ENCODE measurements around the gene PHLDB1.
A peak's percentile ranks its signal among the peaks of the same experiment; 100 is the strongest.

PHLDB1 gene

DNA sequence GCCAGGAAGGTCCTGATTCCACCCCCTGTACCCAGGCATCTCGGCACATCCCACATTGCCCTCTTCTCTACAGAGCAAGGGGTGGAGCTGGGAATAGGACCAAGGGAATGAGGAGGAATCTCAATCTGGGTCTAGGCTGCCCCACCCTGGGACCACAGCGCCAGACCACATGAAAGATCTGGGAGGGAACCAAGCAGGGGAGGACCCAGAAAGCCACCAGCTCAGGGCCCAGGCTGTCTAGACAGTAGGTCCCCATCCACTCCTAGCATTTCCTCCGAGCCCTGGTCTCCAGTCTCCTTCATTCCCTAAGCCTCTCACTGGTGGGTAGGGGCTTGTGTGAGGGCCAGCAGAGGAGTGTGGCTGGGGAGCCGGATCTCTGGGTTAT lies 11.6 kb downstream of the PHLDB1 start:
- H3K36me3 ChIP-seq (ENCODE audit: control insufficient read depth, insufficient read depth, low read length): no peaks in the 10 kb centered on the region
- H3K9ac ChIP-seq (ENCODE audit: low read length): no peak overlapping the region
- peaks cover 46% of the 10 kb centered on the region for H3K4me1 ChIP-seq (ENCODE audit: control insufficient read depth, insufficient read depth, low read length)
- peaks cover 5% of the 10 kb centered on the region for H3K27me3 ChIP-seq (ENCODE audit: control insufficient read depth, insufficient read depth, low read length)
- H3K9me3 ChIP-seq (ENCODE audit: control insufficient read depth, low read length): no peaks in the 10 kb centered on the region
- H3K4me3 ChIP-seq (ENCODE audit: low read length): no peak overlapping the region

GRCh38 chr11:118619444-118620197 lies 12.2 kb downstream of the PHLDB1 start:
- H3K36me3 ChIP-seq (ENCODE audit: control insufficient read depth, insufficient read depth, low read length): no peaks in the 10 kb centered on the region
- no peak overlapping the region for H3K9ac ChIP-seq (ENCODE audit: low read length)
- H3K9me3 ChIP-seq (ENCODE audit: control insufficient read depth, low read length): no peaks in the 10 kb centered on the region
- peaks cover 46% of the 10 kb centered on the region for H3K4me1 ChIP-seq (ENCODE audit: control insufficient read depth, insufficient read depth, low read length)
- no peak overlapping the region for H3K4me3 ChIP-seq (ENCODE audit: low read length)
- no peaks in the 10 kb centered on the region for H3K27me3 ChIP-seq (ENCODE audit: control insufficient read depth, insufficient read depth, low read length)

DNA sequence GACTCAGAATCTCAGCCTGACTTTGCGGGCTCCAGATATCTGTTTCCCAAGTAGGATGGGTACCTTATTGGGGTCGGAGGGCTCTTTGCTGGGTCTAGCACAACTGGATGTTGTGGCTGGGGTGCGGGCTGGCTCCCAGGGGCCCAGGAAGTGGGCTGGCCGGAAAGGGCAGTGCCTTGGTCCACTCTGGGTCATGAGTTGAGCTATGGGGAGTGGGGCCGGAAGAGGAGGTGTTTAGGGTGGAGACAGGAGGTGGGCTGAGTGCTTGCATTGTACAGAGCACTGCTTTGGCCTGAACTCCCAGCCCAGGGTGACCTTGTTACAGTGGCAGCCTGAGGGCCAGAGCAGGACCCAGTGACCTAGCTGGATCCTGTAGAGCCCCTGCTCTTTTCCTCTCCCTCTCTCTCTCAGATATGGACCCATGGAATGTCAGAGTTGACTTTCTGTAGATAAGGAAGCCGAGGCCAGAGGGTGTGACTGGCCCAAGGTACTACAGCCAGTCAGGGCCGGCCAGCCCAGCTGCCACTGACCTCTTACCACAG lies 13.2 kb downstream of the PHLDB1 start:
- no peaks in the 10 kb centered on the region for H3K9me3 ChIP-seq (ENCODE audit: control insufficient read depth, low read length)
- H3K9ac ChIP-seq (ENCODE audit: low read length): peak overlapping the region; percentile 66
- H3K4me1 ChIP-seq (ENCODE audit: control insufficient read depth, insufficient read depth, low read length): peaks cover 56% of the 10 kb centered on the region
- H3K27me3 ChIP-seq (ENCODE audit: control insufficient read depth, insufficient read depth, low read length): no peaks in the 10 kb centered on the region
- no peaks in the 10 kb centered on the region for H3K36me3 ChIP-seq (ENCODE audit: control insufficient read depth, insufficient read depth, low read length)
- H3K4me3 ChIP-seq (ENCODE audit: low read length): peak overlapping the region; percentile 33

DNA sequence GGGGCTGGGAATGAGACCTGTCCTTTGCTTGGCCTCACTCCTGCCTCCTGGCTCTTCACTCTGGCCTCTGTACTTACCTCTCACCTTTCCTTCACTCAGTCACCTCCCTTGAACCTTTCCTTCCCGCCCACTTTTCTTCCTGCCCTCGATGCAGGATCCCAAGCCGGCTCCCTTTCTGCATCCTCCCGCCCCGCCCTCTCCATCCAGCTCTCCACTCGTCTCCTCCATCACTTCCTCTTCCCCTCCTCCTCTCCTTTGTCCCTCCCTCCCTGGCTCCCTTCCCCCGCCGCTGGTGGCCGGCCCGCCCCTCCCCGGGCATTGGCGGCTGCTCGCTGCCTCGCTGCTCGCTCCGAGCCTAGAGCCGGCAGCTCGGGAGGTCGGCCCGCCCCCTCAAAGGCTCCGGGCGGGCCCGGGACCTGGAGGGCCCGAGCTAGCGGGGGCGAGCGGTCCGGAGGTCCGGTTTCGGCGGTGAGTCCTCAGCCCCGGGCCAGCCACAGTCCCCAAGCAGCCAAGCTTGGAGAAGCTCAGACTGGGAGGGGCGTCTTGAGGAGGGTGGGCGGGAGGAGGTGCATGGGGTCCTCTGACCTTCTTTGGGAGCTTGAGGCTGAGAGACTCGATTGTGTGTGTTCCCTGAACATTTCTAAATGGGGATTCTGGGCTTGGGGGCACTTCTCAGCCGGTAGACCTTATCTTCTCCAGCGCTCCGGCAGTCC lies 13.8 kb downstream of the PHLDB1 start:
- Histone ChIP-seq H3K36me3 (ENCODE audit: control insufficient read depth, insufficient read depth, low read length) (no peaks in the 10 kb centered on the region), H3K4me3 (ENCODE audit: low read length) (peak overlapping the region; percentile 33), H3K9ac (ENCODE audit: low read length) (peak overlapping the region; percentile 66), H3K27me3 (ENCODE audit: control insufficient read depth, insufficient read depth, low read length) (no peaks in the 10 kb centered on the region), H3K4me1 (ENCODE audit: control insufficient read depth, insufficient read depth, low read length) (peaks cover 62% of the 10 kb centered on the region), H3K9me3 (ENCODE audit: control insufficient read depth, low read length) (no peaks in the 10 kb centered on the region)

DNA sequence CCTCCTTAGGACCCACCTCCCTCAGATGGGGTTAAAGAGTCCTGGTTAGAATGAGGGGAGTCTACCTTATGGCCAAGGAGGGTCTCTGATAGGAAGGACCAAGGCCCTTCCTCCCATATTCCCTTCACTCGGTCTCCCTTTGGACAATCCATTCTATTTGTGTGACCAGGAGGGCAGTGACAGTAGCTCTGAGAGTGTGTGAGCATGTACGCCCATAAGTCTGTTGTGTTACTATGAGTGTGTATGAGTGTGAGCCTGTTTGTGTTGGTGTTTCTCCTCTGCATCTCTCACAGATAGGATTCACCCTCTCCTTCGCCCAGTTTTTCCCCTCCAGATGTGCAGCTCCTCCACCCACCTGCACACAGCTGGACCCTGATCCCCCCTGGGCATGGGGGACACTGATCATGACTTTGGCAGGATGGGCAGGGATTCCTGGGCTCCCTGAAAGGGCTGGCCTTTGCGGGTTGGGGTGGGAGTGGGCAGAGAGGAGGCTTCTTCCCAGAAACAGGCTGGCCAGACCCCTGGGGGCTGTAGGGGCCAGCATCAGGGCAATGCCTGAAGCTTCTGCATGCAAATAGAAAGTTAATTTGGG lies 14.5 kb downstream of the PHLDB1 start:
- H3K4me1 ChIP-seq (ENCODE audit: control insufficient read depth, insufficient read depth, low read length): peaks cover 62% of the 10 kb centered on the region
- no peaks in the 10 kb centered on the region for H3K36me3 ChIP-seq (ENCODE audit: control insufficient read depth, insufficient read depth, low read length)
- no peaks in the 10 kb centered on the region for H3K9me3 ChIP-seq (ENCODE audit: control insufficient read depth, low read length)
- peak overlapping the region; percentile 33 for H3K4me3 ChIP-seq (ENCODE audit: low read length)
- peak overlapping the region; percentile 66 for H3K9ac ChIP-seq (ENCODE audit: low read length)
- no peaks in the 10 kb centered on the region for H3K27me3 ChIP-seq (ENCODE audit: control insufficient read depth, insufficient read depth, low read length)

DNA sequence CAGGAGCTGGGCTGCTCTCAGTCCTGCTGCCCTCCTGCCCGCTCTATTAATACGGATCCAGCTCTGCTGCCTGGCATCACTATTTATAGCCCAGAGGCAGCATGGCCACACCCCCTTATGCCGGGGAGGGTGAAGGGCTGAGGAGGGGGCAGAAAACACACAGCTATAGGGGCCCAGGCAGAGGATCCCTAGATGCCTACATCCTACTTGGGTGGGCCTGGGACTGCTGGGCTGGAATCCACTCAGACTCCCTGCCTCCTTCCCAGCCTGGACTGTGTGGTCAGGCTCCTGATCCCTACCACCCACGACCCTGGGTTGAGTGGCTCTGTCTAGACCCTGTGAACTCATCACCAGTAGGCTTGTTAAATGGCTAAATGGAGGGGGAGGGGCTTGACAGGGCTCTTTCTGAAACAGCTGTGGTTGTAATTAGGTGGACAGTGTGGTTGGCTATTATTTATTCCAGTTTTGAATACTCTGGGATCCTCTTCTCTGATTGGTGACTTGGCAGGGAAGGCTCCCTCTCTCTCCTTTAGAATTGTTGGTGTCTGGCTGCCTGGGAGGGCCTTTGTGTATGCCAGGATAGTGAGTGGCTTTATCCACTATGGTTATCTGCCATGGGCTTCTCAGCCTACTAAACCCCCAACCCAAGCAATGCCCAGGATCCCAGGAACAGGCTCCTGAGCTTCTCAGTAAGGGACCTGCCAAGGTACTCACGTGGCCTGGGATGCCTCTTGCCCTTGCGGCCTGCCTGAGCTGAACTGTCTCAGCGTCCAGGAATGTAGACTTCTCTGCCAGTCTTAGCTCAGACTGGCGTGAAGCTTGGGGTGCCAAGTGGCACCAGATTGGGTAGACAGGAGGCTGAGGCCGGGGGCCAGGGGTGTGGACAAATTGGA lies 15.2 kb downstream of the PHLDB1 start:
- no peaks in the 10 kb centered on the region for H3K36me3 ChIP-seq (ENCODE audit: control insufficient read depth, insufficient read depth, low read length)
- H3K9me3 ChIP-seq (ENCODE audit: control insufficient read depth, low read length): no peaks in the 10 kb centered on the region
- no peaks in the 10 kb centered on the region for H3K27me3 ChIP-seq (ENCODE audit: control insufficient read depth, insufficient read depth, low read length)
- no peak overlapping the region for H3K9ac ChIP-seq (ENCODE audit: low read length)
- H3K4me3 ChIP-seq (ENCODE audit: low read length): no peak overlapping the region
- peaks cover 62% of the 10 kb centered on the region for H3K4me1 ChIP-seq (ENCODE audit: control insufficient read depth, insufficient read depth, low read length)

- Histone ChIP-seq H3K27me3 (ENCODE audit: control insufficient read depth, insufficient read depth, low read length) (no peaks in the 10 kb centered on the region), H3K4me3 (ENCODE audit: low read length) (no peak overlapping the region), H3K4me1 (ENCODE audit: control insufficient read depth, insufficient read depth, low read length) (peaks cover 62% of the 10 kb centered on the region), H3K36me3 (ENCODE audit: control insufficient read depth, insufficient read depth, low read length) (no peaks in the 10 kb centered on the region), H3K9ac (ENCODE audit: low read length) (no peak overlapping the region), H3K9me3 (ENCODE audit: control insufficient read depth, low read length) (no peaks in the 10 kb centered on the region)
These were observed 15.8 kb downstream of the PHLDB1 start for GRCh38 chr11:118623269-118623655.

GRCh38 chr11:118625036-118625690 lies 17.7 kb downstream of the PHLDB1 start:
- no peaks in the 10 kb centered on the region for H3K27me3 ChIP-seq (ENCODE audit: control insufficient read depth, insufficient read depth, low read length)
- H3K9me3 ChIP-seq (ENCODE audit: control insufficient read depth, low read length): no peaks in the 10 kb centered on the region
- peaks cover 58% of the 10 kb centered on the region for H3K4me1 ChIP-seq (ENCODE audit: control insufficient read depth, insufficient read depth, low read length)
- no peaks in the 10 kb centered on the region for H3K36me3 ChIP-seq (ENCODE audit: control insufficient read depth, insufficient read depth, low read length)
- H3K4me3 ChIP-seq (ENCODE audit: low read length): no peak overlapping the region
- H3K9ac ChIP-seq (ENCODE audit: low read length): no peak overlapping the region

DNA sequence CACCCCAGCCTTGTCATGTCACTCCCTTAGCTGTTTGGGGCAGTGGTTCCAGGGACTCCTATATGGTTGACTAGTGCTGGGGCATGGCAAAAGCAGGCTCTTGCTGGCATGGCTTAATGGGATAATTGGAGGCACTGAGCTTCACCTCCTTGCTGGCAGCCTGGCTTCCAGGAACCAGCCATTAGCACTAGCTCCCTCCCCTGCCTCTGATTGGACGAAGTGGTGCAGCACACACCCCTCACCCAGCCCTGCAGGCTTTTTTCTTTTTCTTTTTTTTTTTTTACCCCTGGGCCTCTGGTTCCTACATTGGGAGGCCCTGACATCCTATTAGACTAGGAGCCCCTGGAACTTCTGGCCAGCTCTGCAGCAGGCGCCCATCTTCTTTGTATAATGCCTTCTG lies 18.6 kb downstream of the PHLDB1 start:
- H3K4me3 ChIP-seq (ENCODE audit: low read length): no peak overlapping the region
- no peaks in the 10 kb centered on the region for H3K36me3 ChIP-seq (ENCODE audit: control insufficient read depth, insufficient read depth, low read length)
- H3K9me3 ChIP-seq (ENCODE audit: control insufficient read depth, low read length): no peaks in the 10 kb centered on the region
- H3K27me3 ChIP-seq (ENCODE audit: control insufficient read depth, insufficient read depth, low read length): no peaks in the 10 kb centered on the region
- no peak overlapping the region for H3K9ac ChIP-seq (ENCODE audit: low read length)
- peaks cover 56% of the 10 kb centered on the region for H3K4me1 ChIP-seq (ENCODE audit: control insufficient read depth, insufficient read depth, low read length)

DNA sequence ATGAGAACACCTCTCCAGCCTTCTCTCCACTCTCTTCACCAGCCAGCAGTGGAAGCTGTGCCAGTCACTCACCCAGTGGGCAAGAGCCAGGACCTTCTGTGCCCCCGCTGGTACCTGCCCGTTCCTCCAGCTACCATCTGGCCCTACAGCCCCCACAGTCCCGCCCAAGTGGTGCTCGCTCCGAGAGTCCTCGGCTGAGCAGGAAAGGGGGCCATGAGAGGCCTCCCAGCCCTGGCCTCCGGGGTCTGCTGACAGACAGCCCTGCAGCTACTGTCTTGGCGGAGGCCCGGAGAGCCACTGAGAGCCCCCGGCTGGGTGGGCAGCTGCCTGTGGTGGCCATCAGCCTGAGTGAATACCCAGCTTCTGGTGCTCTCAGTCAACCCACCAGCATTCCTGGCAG lies 20.2 kb downstream of the PHLDB1 start:
- Histone ChIP-seq H3K27me3 (ENCODE audit: control insufficient read depth, insufficient read depth, low read length) (no peaks in the 10 kb centered on the region), H3K36me3 (ENCODE audit: control insufficient read depth, insufficient read depth, low read length) (peaks cover 10% of the 10 kb centered on the region), H3K4me1 (ENCODE audit: control insufficient read depth, insufficient read depth, low read length) (peaks cover 50% of the 10 kb centered on the region), H3K4me3 (ENCODE audit: low read length) (no peak overlapping the region), H3K9ac (ENCODE audit: low read length) (no peak overlapping the region), H3K9me3 (ENCODE audit: control insufficient read depth, low read length) (no peaks in the 10 kb centered on the region)

- Histone ChIP-seq H3K9ac (ENCODE audit: low read length) (no peak overlapping the region), H3K36me3 (ENCODE audit: control insufficient read depth, insufficient read depth, low read length) (peaks cover 11% of the 10 kb centered on the region), H3K4me3 (ENCODE audit: low read length) (no peak overlapping the region), H3K4me1 (ENCODE audit: control insufficient read depth, insufficient read depth, low read length) (peaks cover 45% of the 10 kb centered on the region), H3K9me3 (ENCODE audit: control insufficient read depth, low read length) (no peaks in the 10 kb centered on the region), H3K27me3 (ENCODE audit: control insufficient read depth, insufficient read depth, low read length) (no peaks in the 10 kb centered on the region)
These were observed 20.6 kb downstream of the PHLDB1 start for GRCh38 chr11:118628031-118628430.
